ENCODE results near the gene TUBE1.

The TUBE1 gene

DNA sequence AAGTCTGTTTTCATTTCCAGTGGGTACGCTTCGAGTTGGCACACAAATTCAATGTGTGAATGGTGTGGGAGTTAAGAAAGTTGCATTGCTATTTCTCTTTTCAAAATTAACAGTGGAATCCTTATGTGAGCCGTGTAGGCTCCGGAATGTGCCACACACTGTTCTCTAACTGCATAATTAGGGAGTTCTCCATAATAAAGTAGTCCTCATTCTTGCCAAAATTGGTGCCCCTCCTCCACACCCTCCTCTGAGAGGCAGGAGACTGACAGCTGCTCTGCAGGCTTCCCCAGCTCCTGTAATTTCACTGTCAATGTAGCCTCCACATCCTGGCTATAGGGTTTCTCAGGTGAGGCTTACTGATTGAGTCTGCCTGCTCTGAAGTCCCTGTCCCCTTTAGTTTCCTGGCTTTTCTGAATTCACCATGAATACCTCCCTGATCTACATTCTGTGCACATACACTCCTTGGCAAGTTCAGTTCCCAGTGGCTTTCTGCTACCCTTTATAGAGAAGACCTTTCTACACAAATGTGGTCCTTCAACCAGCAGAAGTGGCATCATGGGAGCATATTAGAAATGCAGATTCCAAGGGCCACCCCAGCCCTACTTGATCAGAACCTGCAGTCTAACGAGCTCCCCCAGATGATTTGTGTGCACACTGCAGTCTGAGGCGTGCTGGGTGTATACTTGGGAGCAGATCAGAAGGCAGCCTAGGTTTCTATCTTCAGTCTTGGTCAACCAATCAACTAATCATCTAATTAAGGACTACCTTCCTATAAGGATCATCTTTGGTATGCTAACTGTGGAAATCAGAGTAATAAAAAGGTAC is 53.3 kb downstream of the TUBE1 start:
- DNase-seq = no peak

GRCh38 chr6:112032728-112033127 is 54.6 kb downstream of the TUBE1 start:
- DNase-seq = no peak

GRCh38 chr6:112031960-112032359 is 55.3 kb downstream of the TUBE1 start:
- no peak for DNase-seq

- DNase-seq = no peak
Measured at GRCh38 chr6:112030961-112031660, 56.2 kb downstream of the TUBE1 start.

DNA sequence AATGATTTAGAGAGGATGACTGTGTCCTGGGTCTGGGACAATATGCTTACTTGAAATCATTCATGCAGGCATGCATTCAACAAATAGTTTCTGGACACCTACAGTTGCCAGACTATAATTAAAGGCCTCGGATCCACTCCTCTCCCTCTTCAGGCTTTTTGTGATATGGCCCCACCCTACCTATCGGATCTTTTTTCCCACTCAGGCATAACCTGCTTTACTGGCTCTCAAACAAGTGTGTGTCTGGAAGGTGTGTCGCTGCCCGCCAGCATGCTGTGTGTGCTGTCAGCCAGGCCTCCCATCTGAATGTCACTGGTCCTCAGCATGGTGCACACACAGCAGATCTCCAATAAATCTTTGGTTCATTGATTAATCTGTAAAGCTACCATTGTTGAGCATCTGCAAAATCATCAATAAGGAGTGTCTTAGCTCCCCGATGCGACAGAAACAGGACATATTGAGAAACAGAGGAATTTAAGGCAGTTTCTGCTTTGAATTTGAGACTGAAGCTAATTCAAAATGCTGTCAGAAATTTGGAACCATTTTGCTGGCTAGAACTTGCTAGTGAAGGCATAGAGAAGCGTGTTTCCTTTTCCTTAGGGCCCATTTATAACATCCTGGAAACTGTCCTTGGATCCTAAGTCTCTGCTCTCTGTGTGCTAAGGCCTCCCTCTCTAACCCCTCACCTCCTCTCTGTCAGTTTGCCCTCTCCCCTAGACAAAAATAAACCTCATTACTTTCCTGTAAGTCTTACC is 56.9 kb downstream of the TUBE1 start:
- no peak for DNase-seq

GRCh38 chr6:112029045-112029822 is 58.0 kb downstream of the TUBE1 start:
- peak; percentile 75 for DNase-seq

DNA sequence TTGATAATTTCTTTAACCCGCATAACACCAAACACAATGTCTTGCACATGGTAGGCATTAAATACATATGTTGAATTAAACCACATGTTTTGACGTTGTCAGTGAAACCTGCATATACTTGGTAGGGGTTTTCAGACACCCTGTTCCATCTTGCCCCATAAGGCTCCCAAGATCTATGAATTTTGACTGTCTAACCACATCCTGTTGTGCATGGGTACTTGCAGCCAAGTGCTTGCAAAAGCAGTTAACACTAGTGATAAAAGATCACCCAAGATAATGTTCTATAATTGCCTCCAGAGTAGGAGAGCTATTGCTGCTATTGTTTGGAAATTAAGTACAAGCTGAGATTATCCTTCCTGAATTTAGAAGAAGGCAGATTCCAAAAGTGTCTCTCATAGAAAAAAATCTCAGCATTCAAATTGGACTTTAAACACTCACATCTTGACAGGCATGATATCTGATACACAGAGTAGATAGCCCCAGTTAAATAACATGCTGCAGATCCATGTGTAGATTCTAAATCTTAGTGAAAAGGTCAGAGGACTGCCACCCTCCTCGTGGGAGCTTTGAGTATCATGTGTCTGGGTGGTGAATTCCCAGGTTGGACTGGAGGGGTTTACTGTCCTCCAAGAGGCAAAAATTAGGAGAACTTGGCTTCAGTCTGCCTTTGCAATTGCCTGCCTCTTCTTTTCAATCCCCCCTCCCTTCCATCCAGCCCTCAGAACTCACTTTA is 59.2 kb downstream of the TUBE1 start:
- peak; percentile 26 for DNase-seq

GRCh38 chr6:112026933-112027332 is 60.3 kb downstream of the TUBE1 start:
- no peak for DNase-seq

DNA sequence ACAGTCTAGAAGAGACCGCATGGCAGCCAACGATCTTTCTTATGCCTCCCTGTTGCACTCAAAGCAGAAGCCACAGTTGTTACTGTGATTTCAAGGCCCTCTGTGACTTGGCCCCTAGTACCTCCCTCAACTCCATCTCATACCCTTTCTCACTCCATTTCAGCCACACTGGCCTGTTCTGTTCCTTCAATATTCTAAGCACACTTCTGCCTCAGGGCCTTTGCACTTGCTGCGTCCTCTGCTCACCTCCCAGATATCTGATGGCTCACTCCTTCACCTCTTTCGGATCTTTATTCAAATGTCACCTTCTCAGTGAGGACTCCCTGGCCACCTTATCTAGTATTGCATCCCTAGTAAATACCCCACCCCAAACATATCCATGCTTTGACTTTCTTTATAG is 62.8 kb downstream of the TUBE1 start:
- no peak for DNase-seq

- no peak for DNase-seq
Measured at GRCh38 chr6:112022749-112023148, 64.5 kb downstream of the TUBE1 start.

DNA sequence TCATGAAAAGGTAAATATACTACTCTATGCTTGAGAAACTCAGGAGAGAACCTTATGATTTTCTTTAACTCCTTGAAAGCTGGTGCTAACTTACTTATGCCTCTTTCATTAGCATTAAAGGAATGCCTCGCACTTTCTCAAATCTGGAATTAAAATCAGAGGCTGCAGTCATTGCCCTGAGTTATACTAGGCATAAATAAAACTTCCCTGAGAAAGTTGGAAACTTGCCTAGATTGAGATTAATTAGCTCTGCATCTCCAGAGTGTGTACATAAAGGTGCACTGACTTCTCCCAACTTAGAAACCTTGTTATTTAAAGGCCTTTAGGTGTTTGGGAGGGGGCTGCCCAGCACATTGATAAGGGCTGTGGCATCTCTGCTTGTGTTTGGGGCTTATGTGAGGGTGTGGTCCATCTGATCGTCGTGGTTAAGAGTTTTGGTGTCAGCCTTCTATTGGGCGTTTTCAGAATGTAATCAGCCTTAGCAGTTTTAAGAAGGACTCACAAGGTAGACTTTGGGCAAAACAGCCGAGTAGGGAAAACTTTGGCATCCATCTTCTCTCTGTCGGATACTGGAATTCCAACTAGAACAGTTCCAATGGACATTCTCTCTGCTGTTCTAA is 65.5 kb downstream of the TUBE1 start:
- DNase-seq = no peak

Data from activated naive CD4-positive, alpha-beta T cell treated with Interleukin-2 at 50 U/mL for 16 hours (primary cell).